GM19324 (cell line): Measurements from ENCODE around the gene C13orf42.

ENCODE experiments used
- ATAC-seq: cut with Tn5 transposase; IDR thresholded peaks from one replicate; pipeline ENCODE4 v1.9.1; 2021; ENCODE audit warnings: mild to moderate bottlenecking, moderate library complexity; ENCODE audit not compliant: unreplicated experiment, low FRiP score

C13orf42 gene

GRCh38 chr13:51036418-51036817 is 74.7 kb downstream of the C13orf42 start:
- no peak for ATAC-seq

DNA sequence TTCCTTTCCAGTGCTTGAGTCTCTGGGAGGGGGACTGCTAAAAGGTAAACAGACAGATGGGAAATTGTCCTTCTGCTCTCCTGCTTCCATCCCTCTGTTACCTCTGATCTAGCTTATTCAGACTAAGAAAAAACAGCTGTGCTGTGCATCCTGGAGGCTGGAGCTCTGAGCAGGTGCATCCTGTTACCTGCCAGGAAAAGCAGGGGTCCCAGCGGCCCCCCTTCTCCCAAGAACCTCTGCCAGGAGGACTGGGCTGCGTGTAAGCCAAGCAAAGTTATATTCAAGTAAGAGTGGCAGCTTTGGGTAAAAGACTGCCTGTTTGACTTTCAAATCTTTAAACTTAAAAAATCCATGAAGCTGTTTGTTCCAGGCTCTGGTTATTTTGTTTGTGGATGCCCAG is 75.1 kb downstream of the C13orf42 start:
- no peak for ATAC-seq

DNA sequence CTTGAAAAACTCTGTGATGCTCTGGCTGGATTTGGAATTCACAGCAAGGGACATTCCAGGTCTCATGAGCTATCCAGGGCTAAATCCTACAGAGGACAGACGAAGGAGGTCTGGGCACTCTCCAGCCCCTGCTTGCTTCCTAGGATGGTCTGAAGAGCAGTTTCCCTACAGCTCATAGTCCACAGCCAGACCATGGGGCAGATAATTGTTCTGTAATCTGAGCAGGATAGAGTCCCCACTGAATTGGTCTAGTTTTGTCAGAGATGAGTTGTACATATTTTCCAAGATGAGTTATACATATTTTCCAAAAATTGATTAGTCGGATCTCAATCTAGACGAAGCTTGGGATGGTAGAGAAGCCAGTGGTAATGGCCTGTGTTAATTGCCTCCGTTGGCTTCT is 75.6 kb downstream of the C13orf42 start:
- ATAC-seq, result no peak

- no peak for ATAC-seq
These were observed 76.2 kb downstream of the C13orf42 start for GRCh38 chr13:51034906-51035305.

DNA sequence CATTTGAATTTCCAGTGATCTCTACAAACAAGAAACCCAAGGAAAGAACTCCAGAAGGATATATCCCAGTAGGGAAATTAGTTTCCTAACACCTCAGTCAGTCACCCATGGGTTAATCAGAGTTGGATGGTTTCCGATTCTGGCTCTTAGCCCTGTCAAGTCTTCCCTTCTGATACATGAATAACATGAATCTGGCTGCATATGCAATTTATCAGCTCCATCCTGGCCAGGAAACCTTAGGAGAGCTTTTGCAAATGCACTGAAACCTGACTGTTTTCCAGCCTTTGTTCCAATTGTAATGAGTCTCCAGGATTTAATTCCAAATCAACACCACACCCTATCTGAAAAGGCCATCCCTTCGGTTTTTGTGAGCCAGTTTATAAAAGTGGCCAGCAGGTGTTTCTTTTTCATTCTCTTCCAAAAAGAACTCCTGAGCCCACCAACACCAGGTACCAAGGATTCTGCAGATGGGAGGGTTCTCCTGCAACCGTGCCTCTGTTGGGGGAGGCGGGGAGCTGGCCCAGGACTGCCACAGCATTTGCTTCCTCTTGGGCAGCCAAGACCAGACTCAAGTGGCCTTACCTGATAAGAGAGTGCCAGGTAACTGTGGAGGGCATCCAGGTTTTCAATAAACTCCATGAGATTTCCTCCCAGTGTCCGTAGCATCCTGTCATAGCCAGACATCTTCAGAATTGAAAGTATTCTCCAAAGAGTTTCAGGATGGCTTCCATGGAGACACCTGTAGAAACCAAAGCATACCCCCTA is 77.5 kb downstream of the C13orf42 start:
- ATAC-seq, result no peak

GRCh38 chr13:51032831-51033230 is 78.2 kb downstream of the C13orf42 start:
- no peak for ATAC-seq
